ENCODE measurements around the gene ITGA6.

ITGA6 gene

DNA sequence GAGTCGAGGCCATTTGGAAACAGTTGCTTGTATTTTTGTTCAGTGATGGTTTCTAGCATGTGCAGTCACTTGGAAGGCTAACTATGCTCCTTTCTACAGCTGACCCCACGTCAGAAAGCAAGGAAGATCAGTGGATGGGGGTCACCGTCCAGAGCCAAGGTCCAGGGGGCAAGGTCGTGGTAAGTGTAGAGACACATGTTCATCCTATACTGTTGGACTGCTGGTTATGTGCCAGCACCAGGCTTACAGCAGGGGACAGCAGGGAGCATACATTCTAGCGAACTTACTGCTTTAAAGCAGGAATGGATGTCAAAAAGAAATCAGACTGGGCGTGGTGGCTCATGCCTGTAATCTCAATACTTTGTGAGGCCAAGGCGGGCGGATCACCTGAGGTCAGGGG lies 40.0 kb downstream of the ITGA6 start:
- no peak for DNase-seq

DNA sequence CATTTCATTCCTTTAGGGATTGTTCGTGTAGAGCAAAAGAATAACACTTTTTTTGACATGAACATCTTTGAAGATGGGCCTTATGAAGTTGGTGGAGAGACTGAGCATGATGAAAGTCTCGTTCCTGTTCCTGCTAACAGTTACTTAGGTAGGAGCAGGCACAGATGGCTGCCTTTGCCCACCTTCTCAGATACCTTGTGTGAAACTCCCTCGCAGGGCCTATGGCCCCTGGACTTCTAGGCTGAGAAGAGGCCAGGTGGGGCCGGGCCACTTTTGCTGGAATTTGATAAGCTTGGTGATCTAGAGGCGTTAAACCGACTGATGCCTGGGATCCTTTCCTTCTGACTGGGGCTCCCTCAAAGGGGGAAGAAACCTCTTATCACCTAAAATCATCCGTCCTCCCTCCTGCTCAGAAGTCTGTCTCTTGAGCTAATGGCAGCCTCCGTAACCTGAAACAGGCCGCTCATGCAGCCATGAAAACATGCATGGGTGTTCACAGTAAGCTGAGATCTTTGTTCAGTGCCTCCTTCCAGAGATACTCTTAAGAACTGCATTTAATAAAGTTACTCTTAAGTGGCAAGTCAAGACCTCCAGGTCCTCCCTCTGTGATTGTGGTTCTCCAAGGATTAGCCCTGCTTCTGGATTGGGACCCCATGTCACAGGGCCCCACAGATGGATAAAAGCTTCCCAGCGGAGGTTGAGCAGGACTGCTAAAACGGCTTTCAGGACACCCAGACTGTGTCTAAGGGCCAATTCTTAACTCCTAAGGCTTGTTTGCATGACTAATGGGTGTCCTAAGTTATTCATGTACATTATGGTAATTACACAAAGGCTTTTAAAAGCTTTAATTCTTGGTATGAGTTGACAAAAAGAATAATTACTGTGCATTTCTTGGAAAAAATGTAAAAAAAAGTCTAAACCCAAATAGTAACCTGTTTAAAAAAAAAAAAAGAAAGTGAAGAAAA lies 43.9 kb downstream of the ITGA6 start:
- DNase-seq, result no peak

DNA sequence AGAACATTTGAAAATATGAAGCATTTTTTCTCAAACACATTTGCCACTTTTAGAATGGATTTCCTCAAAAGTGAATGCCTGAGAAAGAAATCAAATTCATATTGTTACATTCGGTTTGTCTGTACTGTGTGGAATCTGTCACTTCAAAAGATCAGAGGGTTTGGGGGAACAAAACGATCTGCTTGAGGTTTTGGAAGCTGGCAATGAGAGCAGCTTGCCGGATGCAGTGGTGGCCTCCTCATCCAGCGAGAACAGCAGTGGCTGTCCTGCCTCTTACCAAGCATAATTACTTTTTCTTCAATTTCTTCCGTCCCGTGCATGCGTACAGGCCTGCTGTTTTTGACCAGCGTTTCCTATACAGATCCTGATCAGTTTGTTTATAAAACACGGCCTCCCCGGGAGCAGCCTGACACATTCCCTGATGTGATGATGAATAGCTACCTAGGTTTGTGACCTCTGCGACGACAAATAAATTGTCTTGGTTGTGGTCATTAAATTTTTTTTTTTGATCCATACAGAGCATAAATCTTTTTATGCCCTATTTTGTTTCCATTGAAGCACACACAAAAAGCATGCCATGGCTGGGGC lies 45.2 kb downstream of the ITGA6 start:
- no peak for DNase-seq

DNA sequence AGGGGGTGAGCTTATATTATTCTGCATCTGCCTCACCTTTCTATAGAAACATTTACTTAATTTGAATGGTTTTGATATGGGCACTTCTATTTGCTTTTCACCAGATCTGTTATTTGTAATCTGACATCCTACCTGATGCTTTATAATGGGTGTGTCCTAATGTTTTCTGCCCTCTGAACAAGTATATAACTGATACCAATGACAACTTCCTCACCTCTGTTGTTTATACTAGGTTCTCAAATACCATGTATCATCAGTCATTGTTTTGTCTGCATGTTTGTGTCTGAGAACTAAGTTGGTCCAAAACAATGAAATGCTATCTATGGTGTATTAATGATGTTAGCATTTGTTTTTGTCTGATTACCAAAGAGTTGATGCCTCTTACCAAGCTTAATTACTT lies 45.8 kb downstream of the ITGA6 start:
- no peak for DNase-seq

DNA sequence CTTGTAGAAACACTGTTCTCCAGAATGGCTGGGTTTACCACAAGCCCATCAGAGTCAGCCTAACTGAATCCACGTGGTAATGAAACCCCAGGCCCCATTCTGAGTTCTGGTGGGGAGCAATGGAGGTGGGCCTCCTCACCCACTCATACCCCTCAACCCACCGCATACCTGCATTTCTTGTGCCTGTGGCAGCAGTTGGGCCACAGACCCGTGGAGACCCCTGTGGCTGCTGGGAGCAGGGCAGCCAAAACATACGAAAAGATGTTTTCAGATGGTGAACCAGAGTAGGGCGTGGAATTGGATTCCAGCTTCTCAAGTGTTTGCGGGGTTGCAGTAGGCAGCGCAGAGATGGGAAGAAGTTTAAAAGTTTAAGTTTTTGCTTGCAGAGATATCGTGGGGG lies 51.0 kb downstream of the ITGA6 start:
- DNase-seq, result no peak

DNA sequence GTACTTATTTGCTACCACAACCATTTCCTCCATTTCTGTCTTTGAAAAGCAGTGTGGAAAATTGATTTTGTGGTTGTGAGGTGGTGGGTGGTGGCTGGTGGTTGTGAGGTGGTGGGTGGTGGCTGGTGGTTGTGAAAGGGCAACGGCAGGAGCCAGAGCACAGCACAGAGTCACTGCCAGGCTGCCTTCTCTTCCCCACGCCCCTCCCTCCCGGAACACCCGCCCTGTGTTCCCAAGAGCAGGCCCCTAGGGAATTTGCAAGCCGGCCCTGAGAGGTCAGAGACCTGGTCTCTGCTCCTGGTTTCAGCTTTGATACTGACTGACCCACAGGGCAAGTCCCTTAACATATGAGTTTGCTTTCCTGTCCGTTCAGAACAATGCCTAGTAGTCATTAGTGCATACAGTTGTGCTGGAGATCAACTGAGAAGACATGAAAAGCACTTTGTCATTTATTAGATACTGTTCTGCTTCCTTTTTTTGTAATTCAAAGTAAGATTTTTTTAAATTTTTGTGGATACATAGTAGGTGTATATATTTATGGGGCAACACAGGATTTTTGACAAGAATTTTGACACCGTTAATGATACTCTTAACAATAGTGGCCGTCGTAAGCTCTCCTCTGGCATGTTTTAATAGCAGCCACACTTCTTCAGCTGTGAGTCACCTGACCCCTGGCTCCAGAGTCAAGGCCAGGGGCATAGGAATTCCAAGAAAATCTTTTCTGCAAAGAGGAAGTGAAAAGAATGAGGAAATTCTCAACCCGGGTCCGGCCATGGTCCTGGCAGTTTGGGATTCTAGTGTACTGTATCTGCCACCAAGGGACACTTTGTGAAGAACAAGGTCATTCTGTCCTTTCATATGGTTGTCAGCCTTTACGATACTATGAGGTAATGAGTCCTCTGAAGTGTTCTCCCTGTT lies 53.2 kb downstream of the ITGA6 start:
- DNase-seq, result no peak

DNA sequence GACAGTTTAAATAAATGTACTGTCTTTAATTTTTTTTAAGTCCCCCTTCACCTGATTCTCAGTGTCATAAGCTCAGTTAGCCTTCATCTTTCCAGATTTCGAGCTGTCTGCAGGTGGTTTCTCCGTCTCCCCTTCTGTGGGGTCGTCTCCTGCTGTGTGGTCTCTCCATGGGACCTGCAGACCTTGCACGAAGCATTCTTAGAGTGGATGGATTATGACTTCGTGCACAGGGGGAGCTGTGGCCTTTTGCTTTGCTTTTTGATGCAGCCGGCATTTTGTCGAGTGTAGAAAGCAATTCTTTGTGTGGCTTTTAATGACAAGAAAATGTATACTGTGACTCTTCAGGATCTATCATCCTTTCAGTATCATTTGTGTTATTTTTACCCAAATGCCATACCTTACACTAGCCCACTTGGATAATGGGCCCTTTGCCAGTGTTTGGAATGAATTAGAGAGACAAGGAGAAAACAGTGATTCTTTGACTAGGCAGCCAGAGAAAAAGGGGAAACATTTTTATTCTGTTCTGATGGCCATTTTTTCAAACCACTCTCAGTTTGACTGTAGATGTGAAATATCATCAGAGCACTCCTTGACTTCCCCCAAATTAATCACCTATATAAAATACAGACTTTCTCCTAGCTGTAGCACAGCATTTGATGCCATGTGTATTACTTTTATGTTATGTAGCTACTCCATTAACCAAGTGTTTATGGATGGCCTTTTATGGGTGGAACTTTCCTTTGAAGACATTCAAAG lies 54.3 kb downstream of the ITGA6 start:
- no peak for DNase-seq

DNA sequence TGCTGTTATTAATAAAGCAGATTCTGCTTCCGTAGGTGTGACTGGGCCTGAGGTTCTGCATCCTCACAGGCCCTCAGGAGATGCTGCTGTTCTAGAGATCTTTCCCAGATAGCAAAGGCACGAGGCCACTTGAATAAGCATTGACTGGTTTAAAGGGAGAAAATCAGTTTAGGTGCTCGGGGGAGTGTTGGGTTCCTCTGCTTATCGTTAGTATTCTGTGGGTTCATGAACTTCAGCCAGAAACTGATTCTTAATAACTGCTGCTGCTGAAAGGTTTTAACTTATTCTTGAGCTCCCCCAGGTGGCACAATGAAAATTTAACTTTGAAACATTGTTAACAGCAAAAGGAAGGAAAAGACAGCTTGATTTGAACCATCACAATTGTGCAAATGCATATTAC lies 56.9 kb downstream of the ITGA6 start:
- no peak for DNase-seq

DNA sequence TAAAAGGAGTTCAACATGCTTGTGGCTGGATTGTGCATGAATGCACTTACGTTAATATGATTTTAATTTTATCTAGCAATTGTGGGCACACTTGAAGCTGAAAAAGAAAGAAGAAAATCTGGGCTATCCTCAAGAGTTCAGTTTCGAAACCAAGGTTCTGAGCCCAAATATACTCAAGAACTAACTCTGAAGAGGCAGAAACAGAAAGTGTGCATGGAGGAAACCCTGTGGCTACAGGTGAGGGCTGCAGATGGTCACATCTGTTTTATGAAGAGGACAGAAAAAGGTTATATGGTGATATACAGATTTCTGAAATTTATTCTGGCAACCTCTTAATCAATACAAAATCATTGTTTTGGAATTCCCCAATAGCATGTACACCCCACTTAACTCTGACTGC lies 57.3 kb downstream of the ITGA6 start:
- DNase-seq, result no peak

DNA sequence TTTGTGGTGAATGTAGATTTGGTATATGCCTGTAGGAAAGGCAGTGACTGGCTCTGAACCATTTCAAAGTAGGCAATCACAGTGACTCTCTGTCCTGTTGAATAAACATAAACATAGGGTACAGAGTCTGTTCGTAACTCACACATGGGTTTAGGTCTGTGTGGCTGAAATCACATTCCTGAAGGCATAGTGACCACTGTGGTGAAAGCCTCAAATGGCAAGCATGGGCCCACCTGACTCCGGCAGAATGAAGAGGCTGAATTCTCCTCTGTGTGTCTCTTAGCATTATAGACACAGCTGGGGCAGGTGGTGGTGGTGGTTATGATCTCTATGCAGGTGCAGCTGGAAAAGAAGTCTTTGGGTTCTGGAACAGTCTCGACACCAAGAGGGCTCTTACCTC lies 61.2 kb downstream of the ITGA6 start:
- no peak for DNase-seq

DNA sequence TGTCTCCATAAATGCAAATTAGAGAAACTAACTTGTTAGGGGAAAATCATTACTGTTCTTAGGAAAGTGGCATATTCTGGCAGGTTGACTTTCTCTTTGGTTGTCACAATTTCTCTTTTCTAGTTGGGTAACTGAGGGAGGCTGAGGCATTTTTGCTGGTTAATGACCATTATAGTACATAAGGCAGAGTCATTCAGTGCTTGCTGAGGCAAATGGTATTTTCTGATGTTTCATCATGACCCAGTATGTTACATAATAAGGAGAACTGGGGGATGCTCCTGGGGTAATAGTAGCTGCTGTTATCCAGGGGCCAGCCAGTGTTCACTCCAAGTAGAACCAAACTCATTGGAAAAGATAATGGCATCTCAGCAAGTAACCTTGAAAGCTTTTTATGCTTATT lies 62.3 kb downstream of the ITGA6 start:
- no peak for DNase-seq

DNA sequence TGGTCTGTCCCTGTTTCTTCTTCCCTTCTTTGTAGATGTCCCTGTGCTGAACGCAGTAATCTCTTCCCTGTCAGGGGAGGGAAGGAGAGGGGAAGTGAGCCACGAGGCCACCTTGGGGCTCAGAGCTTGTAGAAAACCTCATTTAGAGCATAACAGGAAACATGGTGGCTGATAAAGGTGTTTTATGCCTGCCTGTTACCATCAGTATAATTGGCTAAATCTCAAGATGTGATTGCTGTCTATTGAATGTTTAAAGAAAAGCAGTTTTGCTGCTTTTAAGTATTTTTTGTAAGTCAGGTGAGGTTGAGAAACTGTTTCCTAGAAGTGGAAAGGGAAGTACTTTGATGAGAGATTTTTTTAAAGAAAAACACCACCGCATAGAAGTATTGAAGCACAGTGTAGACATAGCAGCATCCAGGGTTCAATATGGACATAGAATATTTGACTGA lies 68.8 kb downstream of the ITGA6 start:
- no peak for DNase-seq

DNA sequence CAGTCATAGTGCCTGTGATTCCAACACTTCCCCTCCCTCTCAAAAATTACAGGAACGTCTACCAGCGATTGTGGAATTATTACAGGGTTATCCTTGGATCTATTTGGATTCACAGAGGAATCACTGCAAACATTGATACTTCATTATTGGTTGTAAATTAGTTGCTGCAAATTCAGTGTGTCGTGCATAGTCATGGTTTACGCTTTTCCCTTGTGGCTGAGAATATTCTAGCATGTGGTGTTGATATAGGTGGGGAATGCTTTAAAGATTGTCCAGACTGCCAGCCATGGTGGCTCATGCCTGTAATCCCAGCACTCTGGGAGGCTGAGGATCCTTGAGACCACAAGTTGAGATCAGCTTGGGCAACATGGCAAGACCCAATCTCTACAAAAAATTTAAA lies 79.8 kb downstream of the ITGA6 start:
- DNase-seq, result no peak

DNA sequence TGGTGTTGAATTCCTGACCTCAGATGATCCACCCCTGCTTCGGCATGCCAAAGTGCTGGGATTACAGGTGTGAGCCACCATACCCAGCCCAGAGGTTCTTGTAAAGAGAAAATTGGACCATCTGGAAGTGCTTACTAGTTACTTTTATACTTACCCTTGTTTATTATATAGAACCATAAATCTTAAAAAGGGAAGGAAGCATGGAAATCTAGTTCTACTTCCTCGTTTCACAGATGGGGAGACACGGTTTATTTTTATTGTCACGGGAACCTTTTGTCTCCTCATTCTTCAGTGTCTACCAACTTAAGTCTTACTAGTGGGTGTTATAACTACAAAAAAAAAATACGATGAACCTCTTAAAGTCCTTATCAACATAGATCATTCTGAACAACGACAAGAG lies 82.7 kb downstream of the ITGA6 start:
- no peak for DNase-seq

DNA sequence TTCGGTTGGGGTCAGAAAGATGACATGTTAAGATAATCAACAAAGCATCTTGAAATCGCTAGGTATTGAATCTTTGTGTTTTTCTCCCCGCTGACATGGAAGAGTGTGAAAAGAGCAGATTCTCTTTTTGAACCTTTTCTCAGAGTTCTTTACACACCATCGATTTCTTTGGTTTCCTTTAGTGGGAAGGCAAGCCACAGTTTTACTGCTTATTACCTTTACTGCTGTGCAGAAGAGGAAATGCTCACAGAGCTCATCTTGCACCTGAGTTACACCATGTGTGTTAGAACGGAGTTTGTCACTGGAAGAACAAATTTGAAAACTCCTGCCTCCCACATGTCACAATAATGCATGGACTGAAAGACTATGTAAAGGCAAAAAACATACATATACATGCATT lies 83.2 kb downstream of the ITGA6 start:
- DNase-seq, result no peak

DNA sequence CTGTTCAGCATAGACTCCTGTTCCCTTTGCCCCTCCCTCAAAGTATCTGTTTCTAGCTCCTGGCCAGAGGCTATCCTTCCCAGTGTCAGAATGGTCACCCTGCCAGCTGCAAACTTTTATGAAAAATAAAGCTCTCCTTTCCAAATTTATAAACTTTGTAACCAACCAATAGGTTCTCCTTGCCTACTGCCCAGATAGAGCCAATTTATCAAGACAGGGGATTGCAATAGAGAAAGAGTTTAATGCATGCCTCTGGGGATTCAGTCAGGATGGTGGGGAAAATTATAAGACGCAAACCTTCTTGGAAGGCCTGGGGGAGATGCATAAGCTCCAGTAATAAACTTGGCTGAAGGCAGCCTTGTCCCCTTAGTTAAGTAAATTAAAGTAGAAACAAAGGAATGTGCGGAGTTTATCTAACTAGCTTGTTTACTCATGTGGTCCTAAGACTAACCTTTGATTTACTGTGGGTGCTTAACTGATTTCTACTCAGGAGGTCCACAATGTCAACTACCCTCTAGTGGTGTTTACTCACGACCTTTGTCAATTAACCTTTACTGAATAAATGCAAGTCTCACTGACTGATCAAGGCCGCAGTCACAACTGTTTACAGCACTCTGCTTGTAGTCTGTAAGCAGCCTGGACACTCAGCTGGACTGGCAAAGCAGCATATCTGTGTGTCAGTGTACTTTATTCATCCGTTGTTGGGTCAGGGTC lies 85.6 kb downstream of the ITGA6 start:
- no peak for DNase-seq

DNA sequence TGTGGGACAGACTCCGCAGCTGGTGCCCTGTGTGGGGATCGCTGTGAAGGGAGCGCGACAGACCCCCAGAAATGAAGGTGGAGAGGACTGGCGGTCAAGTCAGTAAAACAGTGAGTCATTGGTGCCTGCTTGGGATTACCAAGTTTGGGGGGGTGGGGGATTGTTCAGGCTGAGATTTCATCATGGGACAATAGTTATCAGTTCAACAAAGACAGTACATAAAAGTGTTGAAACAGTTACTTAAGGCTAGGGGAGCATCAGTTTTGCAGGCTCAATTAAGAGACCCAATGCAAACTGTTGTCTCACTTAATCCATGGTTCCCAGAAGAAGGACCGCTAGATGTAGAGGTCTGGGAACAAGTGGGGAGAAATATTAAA lies 86.1 kb downstream of the ITGA6 start:
- DNase-seq, result no peak

DNA sequence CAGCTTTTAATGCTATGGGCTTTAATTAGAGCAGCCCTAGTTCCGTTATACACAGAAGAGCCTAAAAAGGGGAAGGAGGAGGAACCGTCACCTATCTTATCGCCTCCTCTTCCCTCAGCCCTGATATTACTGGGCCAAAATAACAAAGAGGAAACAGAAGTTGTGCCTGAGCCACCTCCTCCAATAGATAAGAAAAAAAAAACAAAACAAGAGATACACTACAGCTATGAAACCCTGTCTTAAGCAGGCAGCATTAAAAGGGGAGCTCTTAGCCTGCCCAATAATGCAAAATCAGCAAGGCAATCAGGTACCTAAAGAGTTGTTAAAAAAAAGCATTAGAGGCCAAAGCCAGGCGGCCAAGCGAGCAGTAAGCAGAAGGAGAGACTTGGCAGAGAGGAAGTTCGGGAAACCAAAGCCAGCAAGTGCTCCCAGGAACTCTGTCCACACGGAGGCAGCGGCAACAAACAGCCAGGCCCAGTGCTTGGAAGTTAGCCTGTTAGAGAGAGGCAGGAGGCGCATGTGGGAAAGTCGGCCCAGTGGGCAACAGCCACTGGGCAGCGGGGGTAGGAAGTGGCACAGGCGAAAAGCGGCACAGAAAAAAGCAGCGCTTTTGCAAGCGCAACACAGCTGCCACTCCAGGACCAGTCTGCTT lies 86.7 kb downstream of the ITGA6 start:
- DNase-seq, result no peak

DNA sequence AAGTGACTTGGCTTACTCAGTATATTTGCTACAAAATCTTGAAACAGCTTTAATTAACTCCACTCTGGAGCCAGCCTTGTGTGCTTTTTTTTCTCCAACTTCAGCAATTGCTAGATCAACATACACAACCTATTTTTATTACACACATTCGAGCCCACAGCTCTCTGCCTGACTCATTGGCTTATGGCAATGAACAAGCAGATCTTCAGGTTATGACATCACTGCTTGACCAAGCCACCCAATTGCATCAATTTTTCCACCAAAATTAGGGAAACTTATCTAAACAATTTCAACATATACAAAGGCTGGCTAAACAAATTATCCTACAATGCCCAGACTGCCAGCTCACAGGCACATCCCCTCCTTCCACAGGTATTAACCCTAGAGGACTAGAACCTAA lies 88.9 kb downstream of the ITGA6 start:
- no peak for DNase-seq

DNA sequence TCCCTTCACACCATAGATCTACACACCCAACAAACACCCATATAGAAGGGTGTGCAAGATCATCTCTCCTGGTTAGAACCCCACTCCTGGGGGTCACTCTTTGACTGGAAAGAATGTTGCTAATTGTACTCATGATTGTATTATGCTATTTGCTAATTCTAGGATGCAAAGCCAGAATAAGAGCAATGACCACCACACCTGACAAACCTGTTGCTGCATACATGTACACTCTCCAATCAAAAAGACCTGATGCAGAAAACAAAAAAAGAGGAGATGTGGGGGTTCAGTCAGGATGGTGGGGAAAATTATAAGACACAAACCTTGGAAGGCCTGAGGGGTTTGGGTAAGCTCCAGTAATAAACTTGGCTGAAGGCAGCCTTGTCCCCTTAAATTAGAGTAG lies 91.6 kb downstream of the ITGA6 start:
- DNase-seq, result no peak

DNA sequence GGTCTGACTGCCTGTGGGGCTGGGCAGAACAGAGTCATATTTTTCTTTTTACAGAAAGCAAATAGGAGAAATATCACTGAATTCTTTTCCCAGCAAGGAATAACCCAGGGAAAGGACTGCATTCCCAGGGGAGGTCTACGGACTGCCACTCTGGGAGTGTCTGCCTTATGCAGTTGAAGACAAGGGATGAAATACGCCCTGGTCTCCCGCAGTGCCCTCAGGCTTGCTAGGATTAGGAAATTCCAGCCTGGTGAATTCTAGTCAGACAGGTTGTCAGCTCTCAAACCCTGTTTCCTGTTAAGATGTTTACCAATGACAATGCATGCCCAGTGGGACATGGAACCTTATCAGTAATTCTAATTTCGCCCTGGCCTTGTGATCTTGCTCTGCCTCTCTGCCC lies 98.2 kb downstream of the ITGA6 start:
- DNase-seq, result no peak

DNA sequence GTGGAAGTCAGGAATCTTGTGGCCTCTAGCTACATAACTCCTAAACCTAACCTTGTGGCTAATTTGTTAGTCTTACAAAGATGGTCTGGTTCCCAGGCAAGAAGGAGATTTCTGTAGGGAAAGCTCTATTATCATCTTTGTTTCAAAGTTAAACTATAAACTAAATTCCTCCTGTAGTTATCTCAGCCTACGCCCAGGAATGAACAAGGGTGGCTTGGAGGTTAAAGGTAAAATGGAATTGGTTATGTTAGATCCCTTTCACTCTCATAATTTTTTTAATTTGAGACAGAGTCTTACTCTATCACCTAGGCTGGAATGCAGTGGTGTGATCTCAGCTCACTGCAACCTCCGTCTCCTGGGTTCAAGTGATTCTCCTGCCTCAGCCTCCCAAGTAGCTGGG lies 103.9 kb downstream of the ITGA6 start:
- no peak for DNase-seq
